Astrocyte of the cerebellum (primary cell): ENCODE results near the gene ECHDC3.

Source experiments
- DNase-seq: peaks from one replicate; pipeline ENCODE4 v3.0.0-alpha.2; 2011; ENCODE audit warnings: low read depth
- H3K4me3 ChIP-seq: 2 replicates; pipeline ENCODE4 v1.5.1; 2011; ENCODE audit warnings: mild to moderate bottlenecking, low read depth, low read length, moderate library complexity
- CTCF ChIP-seq: IDR thresholded peaks from 2 replicates; pipeline ENCODE4 v1.5.1; 2012; ENCODE audit warnings: low read length, low read depth, moderate library complexity, mild to moderate bottlenecking; ENCODE audit errors: missing control alignments
- in situ Hi-C: cut with HindIII; loops from 2 replicates; pipeline ENCODE4 v1.10.0; 2017; ENCODE audit warnings: low sequenced_read_pairs

Gene ECHDC3

GRCh38 chr10:11806706-11807105 lies 64.5 kb downstream of the ECHDC3 start:
- TF ChIP-seq CTCF, result no peak
- no peak overlapping the region for H3K4me3 ChIP-seq
- in situ Hi-C loops, result no loop called here
- DNase-seq, result no peak

- no peak for TF ChIP-seq CTCF
- H3K4me3 ChIP-seq, result no peak overlapping the region
- DNase-seq, result no peak
- in situ Hi-C loops, result no loop called here
Observed at GRCh38 chr10:11808808-11809207, 66.6 kb downstream of the ECHDC3 start.

GRCh38 chr10:11810313-11810766 lies 68.2 kb downstream of the ECHDC3 start:
- no peak for DNase-seq
- in situ Hi-C loops, result no loop called here
- TF ChIP-seq CTCF, result no peak
- H3K4me3 ChIP-seq, result no peak overlapping the region

- H3K4me3 ChIP-seq, result no peak overlapping the region
- no peak for TF ChIP-seq CTCF
- in situ Hi-C loops, result no loop called here
- no peak for DNase-seq
Observed at GRCh38 chr10:11810973-11811372, 68.8 kb downstream of the ECHDC3 start.

GRCh38 chr10:11813177-11813576 lies 71.0 kb downstream of the ECHDC3 start:
- no peak overlapping the region for H3K4me3 ChIP-seq
- DNase-seq, result no peak
- TF ChIP-seq CTCF, result no peak
- in situ Hi-C loops, result no loop called here
